GM21360 (cell line): ENCODE data around the gene CERS6.
"Not testable (repeated sequence)": the region's sequence is repeated elsewhere in the genome, so short reads cannot be mapped to it uniquely, and the experiment has no call there.

ENCODE experiments used
- ATAC-seq: cut with Tn5 transposase; IDR thresholded peaks from one replicate; pipeline ENCODE4 v1.9.1; 2021; ENCODE audit warnings: mild to moderate bottlenecking, moderate library complexity; ENCODE audit not compliant: unreplicated experiment

CERS6 gene, protein sequence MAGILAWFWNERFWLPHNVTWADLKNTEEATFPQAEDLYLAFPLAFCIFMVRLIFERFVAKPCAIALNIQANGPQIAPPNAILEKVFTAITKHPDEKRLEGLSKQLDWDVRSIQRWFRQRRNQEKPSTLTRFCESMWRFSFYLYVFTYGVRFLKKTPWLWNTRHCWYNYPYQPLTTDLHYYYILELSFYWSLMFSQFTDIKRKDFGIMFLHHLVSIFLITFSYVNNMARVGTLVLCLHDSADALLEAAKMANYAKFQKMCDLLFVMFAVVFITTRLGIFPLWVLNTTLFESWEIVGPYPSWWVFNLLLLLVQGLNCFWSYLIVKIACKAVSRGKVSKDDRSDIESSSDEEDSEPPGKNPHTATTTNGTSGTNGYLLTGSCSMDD

DNA sequence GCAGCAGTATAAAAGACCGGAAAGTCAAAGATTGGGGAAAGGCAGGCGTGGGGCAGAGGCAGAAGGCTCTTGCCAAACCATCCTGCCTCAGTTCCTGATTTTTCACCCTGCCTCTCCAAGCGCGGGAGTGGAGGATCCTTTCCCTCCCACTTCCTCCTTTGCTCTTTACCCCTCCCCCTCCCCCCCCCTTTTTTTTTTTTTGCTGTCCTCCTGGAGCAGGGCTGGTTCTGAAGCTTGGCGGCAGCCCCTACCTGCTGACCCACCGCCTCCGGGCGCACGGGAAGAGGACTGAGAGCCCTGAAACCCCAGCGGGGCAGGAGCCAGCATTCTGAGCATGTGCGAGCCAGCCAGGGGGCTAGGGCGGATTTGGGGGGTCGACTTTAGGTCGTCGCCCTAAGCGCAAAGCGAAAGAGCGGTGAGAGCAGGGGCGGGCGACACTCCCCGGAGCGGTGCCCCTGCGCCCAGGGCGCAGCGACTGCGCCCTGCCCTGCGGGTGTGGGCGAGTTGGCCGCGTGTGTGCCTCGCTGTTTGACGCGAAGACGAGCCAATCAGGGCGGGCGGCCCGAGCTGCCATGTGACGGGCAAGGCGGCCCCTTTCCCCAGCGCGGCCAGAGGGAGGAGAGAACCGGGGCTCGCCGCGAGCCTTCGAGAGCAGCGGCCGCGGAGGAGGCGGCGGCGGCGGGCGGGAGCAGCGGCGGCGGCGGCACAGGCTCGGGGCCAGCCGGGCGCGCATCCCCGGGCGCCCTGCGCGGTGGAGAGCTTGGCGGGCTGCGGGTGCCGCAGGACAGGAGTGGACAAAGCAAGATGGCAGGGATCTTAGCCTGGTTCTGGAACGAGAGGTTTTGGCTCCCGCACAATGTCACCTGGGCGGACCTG lies at the start of gene CERS6:
Gene CERS6 (plus strand): TSS at position 628 of the 876 bp plus-strand sequence. CDS start 177 bp downstream, at position 805.
- peak; percentile 91 for ATAC-seq

DNA sequence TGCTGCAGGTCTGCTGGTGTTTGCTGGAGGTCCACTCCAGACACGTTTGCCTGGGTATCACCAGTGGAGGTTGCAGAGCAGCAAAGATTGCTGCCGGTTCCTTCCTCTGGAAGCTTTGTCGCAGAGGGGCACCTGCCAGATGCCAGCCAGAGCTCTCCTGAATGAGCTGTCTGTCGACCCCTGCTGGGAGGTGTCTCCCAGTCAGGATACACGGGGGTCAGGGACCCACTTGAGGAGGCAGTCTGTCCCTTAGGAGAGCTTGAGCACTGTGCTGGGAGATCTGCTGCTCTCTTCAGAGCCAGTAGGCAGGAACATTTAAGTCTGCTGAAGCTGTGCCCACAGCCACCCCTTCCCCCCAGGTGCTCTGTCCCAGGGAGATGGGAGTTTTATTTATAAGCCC lies 43.8 kb upstream of the CERS6 start:
- not testable (repeated sequence) for ATAC-seq

DNA sequence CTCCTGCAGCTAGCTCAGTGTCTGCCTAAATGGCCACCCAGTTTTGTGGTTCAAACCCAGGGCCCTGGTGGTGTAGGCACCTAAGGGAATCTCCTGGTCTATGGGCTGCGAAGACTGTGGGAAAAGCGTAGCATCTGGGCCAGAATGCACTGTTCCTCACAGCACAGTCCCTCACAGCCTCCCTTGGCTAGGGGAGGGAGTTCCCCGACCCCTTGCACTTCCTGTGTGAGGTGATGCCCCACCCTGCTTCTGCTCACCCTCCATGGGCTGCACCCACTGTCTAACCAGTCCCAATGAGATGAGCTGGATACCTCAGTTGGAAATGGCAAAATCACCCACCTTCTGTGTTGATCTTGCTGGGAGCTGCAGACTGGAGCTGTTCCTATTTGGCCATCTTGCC lies 43.0 kb upstream of the CERS6 start:
- not testable (repeated sequence) for ATAC-seq

DNA sequence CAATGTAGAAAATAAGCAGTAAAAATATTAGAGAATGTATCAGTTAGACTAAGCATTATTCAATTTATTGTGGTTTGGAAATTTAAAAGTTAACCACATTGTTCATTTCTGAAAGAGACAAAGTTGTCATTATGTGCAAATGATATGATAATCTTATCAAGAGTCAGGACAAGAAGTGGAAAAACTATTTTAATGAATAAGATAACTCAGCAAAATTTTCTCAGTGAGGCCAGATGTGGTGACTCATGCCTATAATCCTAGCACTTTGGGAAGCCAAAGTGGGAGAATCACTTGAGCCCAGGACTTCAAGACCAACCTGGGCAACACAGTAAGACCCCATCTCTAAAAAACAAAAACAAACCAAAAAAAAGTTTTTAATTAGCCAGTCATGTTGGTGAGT lies 39.5 kb upstream of the CERS6 start:
- no peak for ATAC-seq

DNA sequence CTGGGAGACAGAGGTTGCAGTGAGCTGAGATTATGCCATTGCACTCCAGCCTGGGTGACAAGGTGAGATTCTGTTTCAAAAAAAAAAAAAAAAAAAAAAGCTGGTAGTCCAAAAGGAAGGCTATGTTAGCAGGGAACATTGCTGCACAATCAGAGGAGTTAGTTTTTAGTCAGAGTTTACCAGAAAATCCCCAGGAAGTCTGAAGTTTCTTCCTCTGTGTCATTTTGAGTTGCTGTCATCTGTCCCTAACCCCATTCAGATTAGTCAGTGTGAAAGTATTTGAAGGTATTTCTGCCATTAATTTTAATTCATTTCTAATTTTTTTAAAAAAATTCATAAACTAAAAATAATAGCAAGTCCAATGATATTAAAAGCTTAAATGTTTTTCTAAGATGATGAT lies 33.5 kb upstream of the CERS6 start:
- no peak for ATAC-seq

DNA sequence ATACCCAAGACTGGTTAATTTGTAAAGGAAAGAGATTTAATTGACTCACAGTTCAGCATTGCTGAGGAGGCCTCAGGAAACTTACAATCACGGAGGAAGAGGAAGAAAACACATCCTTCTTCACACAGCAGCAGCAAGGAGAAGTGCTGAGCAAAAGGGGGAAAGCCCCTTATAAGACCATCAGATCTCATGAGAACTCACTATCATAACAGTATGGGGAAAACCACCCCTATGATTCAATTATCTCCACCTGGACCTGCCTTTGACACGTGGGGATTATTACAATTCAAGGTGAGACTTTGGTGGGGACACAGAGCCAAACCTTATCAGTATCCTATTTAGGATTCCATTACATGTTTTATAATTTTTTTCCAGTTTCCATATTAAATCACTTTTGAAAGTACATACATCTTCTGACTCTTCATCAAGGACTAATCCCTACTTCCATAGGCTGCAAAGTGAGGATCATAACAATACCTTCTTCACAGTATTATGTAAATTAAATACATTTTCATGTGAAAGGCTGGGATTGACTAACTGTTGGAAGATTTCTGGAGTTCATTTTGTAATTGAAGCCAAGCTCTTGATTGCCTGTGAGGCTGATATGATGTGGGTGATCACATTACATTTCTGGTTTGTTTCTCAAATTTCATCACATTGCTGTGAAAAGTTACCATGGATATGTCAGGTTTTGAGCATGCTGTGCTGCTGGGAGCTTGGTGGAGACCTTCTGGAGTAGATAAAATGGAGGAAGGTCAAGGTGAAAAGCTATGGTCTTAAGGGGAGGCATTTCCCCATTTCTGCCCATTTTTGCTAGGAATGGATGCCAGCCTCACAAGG lies 31.7 kb upstream of the CERS6 start:
- no peak for ATAC-seq

DNA sequence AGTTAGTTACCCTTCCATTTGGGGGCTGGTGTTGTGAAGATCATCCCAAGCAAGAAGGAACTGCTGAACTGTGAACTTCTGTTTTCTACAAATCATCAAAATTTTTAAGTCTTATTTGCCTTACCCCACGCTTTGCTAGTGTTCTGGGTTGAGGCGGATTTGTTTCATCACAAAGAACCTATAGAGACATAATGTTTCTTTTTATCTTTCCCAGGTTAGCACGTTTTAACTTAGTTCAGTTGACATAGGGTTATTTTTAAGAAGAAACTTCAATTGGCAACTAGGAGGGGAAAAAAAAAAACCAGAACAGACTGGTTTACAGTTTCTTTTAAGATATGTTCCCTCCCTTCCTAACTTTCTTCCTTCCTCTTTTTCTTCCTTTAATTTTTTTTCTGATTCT lies 31.1 kb upstream of the CERS6 start:
- ATAC-seq = no peak

DNA sequence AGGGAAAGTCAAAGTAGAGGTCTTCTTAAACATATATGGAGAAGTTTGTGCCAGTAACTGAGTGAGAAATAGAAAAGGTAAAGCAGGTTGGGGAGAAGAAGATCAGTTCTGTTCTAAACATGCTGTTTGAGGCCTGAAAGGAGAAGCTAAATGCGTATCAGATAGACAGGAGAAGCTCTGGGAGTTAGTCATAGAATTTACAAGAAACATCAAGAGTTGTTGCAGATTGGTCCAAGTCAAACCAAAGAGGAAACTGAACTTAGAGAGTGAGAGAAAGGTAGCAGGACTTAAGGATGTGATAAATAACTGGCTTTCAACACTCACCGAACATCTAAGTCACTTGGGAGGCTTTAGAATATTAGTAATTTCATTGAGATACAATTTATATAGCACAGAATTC lies 29.2 kb upstream of the CERS6 start:
- no peak for ATAC-seq

DNA sequence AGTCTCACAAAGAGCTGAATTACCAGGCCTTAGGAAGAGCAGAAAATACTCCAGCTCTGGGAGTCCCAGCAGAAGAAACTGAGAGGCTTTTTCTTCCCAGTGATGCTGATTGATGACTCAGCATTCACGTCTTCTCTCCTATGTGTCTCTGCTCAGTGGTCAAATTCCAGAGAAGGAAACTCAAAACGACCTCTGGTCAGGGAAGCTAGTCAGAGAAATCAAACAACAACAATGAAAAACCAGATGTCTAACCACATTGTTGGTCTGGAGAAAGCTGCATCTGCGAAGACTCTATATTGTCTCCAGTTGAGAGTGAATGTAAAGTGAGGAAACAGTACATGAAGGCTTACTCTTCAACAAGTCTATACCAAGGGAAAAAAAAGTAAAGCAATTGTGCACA lies 28.6 kb upstream of the CERS6 start:
- ATAC-seq = no peak

DNA sequence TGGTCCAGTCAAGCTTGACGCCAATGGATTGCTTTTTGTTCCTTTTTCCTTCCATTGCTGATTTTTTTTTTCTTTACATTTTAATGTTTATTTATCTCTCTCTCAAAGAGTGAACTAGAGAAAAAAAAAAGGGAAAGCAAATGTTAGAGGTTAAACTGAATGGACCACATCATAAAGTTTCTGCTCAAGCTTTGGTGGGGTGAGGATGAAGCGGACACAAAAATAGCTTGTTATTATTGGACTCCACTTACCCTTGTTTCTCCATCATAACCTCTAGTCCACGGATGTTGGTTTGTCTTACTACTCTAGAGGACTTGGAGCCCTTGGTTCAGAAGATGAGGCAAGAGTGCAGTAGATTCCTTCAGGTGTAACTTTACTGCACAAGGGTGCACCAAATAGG lies 27.6 kb upstream of the CERS6 start:
- no peak for ATAC-seq

DNA sequence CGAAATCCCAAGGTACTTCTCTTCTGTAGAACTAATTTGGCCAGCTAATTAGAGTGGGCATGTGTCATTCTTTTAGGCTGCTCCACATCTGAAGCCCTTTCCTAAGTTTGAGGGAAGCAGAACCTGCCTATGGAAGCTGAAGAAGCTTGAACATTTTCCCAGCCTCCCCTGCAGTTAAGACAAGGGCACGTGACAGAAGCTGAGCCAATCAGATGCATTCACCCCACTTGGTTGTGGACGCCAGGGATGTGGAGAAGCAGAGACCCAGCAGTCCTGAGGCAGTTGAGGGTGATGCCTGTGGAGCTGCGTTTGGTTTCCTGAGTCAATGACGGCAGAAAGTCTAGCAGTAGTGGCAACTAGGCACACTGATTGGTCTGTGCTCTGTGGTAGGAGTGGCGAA lies 26.1 kb upstream of the CERS6 start:
- ATAC-seq = no peak

DNA sequence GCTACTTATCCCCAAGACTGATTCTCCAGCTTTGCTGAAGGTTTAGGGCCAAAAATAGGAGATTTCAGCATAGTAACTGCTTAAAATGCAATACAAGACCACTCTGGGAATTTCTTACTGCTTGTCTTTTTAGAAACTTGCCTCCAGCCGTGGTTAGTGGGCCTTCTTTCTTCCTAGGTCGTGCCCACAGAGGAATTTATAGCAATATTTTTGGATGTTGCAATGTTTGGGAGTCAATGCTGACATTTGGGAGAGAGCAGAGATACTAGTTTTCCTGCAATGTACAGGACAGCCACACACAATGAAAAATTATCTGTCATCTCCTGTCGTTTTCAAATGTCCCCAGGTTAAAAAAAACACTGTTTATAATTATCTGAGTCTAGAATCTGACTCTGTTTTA lies 25.6 kb upstream of the CERS6 start:
- ATAC-seq = no peak

DNA sequence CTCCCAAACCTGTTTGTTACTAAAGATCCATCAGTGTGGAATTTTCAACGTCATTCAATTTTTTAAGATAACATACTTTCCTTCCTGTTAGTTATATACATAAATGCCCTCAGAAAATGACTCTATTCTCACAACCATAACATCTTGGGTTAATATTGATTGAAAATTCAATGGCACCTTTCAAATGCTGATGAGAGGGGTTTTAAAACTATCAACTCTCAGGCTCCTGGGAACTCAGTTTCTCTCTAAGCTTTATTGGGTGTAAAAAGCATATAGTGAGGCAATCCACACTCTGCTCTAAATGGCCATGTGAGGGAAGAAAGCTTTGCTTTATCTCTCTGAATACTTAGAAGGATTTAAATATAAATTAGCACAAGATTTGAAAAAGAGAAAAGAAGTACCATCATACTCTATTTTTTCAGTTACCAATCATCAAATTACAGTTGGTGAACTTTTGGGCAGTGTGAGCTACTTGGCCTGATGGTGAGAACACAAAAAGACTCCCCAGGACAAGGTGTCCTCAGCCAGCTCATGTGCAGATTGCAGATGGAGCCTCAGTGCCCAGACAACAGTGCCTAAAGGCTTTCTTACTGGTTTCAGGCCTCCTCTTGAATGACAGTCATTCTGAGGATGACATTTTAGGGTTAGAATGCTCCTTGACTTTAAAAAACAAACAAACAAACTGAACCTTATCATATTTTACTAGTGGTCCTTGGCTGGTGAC lies 24.6 kb upstream of the CERS6 start:
- ATAC-seq = no peak

DNA sequence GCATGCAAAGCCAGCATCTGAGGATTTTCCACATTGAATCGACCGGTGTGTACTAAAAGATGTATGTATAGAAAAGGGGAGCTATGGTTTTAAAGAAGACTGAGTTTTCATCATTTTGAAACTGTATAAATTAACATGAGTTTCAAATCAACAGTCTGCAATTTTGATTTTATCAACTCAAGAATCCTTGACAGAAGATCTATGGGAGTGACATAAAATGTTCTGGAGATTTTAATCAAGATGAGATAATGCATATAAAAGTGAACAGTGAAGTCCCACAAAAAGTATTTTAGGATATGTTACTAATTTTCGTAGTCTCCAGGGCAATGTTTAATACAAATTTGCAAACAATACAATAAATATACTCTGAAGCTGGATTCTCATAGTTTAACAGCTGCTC lies 24.0 kb upstream of the CERS6 start:
- ATAC-seq = no peak

DNA sequence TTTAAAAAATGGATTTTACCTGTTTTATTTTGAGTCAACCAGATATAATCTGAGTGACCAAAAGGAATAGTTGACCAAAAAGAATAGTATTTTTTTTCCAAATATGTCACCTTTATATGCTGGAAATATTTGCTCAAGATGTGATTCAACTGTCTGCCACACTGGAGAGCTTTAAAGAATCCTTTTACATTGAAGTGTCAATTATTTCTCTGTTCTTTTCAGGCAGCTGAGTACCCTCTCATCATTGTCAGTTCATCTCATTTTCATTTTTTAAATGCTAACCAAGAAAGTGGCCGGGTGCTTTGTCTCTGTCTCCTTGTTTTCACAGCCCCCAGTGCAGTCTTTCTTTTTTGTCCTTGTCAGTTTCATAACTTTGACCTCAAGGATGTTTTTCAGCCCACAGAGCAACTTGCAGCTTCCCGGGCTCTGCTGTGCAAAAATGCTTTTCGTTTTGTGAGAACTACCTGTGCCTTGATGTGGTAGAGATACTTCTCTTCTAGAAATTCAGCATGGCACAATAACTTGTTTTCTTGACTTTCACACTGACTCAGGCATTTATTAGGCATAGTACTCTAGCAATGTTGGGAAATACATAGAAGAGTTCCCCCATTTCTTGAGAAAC lies 23.4 kb upstream of the CERS6 start:
- ATAC-seq = peak; percentile 78

DNA sequence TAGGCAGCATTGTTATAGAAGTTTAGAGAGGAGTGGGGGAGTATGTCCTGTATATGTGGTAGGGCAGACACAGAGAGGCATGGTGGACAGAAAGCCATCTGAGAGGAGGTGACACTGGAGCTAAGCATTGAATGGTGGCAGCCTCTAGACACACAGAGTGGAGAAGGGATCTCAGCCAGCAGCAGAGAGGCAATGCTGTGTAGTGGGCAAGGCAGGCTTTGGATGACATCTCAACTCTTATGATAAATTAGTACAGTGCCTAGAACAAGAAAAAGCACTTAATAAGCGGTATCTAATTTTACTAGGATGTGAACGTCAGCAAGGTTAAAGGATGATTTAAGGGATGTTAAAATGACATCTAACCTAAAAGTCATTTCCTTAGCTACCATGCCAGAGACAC lies 22.5 kb upstream of the CERS6 start:
- no peak for ATAC-seq

DNA sequence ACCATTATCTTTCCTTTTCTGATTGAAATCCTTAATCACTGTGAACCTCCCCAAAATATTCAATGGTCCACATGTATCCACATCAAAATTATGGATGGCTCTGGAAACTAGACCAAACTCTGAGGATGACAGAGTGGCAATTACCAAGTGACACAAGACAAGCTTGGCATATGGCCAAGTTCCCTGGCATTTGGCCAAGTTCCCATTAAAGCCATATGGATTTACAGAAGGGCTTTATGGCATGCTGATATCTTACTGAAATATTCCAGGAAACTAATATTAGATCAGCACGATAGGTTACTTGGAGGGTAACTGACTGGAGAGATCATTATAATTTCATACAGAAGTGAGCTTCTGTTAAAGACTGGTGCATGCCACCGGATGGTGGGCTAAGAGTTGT lies 21.9 kb upstream of the CERS6 start:
- no peak for ATAC-seq

DNA sequence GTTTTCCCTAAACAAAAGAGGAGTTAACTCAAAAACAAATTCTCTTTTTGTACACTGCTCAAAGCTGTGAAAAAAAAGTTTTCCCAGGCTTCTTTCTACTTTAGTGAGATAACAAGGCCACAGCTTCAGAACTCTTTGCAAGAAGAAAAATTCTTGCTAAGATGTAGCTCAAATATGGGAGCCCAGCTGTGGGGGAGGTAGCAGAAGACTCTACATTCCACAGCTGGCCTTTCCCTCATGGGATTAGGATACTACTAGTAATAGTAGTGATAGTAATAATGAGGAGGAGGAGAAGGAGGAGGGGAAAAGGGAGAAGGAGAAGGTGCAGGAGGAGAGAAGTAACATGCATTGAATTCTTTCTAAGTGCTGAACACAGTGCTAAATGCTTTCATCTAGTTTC lies 19.2 kb upstream of the CERS6 start:
- no peak for ATAC-seq

DNA sequence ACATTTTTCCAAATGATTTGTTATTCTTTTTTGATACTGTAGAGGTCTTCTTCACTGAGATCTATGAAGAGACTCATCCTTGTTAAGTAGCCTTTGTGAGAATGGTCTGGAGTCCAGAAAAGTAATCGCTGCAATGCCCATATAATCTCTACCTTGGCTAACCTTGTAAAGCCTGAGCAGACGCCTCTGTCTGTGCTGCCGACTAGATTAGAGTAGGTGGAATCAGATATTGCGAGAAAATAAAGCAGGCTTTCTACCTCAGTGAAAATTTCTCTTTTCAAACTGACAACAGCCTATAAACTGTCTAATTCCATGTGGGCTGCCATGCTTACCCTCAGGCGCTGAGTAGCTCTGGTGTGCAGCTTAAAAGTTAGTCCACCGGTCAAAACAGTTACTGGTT lies 17.5 kb upstream of the CERS6 start:
- no peak for ATAC-seq

DNA sequence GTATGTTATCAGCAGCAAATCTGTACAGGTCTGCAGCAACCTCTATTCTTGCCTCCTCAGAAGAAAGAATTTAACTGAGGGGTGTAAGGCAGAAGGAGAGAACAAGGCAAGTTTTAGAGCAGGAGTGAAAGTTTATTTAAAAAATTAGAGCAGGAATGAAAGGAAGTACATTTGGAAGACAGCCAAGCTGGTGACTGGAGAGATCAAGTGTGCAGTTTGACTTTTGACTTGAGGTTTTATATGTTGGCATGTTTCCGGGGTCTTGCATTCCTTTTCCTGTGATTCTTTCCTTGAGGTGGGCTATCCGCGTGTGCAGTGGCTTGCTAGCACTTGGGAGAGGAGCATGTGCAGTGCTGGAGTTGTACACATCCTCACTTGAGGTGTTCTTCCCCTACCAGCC lies 16.5 kb upstream of the CERS6 start:
- ATAC-seq = no peak
